Gastroesophageal sphincter (tissue), 3 donors: ENCODE data around the gene MYBBP1A.

Experiments
- CTCF ChIP-seq, 4 experiments: fragments of 200-600 bp in 2 of 4; fragments of 450-650 bp in 2 of 4; sonication (generic) in 1 of 4; IDR thresholded peaks; one replicate each; pipeline ENCODE4 v1.5.1; 2017 to 2019; ENCODE audit warnings: antibody characterized with exemption in 4 of 4, mild to moderate bottlenecking in 2 of 4, moderate library complexity in 2 of 4
- EP300 ChIP-seq: sonication (generic); formaldehyde crosslinking; IDR thresholded peaks from one replicate; pipeline ENCODE4 v1.6.1; 2017; ENCODE audit warnings: antibody characterized with exemption, mild to moderate bottlenecking
- POLR2AphosphoS5 ChIP-seq: sonication (generic); formaldehyde crosslinking; IDR thresholded peaks from one replicate; pipeline ENCODE4 v1.6.1; 2017; ENCODE audit warnings: antibody characterized with exemption

GRCh38 chr17:4514206-4514605, 41.0 kb downstream of the MYBBP1A start:
- no peak for TF ChIP-seq POLR2AphosphoS5
- TF ChIP-seq CTCF (IDR thresholded peaks at IDR 0.05), result no peak
- TF ChIP-seq EP300, result no peak
